H1 (cell line): Measurements from ENCODE around the gene AGAP1. TPM values are rescaled to one million over a fixed set of nuclear protein-coding genes. Genes with fewer than 3 reads are reported as not detected.

Experiments
- ATF2 ChIP-seq: IDR thresholded peaks from 2 replicates; pipeline ENCODE4 v1.6.1; 2012; ENCODE audit warnings: low read length, inconsistent platforms
- BRCA1 ChIP-seq: IDR thresholded peaks from 2 replicates; pipeline ENCODE4 v1.6.1; 2012; ENCODE audit warnings: low read depth, low read length, improper control_type of control experiment
- EZH2 ChIP-seq: fragments of 200-600 bp; sonication (generic); IDR thresholded peaks from 2 replicates; pipeline ENCODE4 v1.7.1; 2012; ENCODE audit warnings: low read depth, mild to moderate bottlenecking, moderate library complexity, low read length, inconsistent platforms; ENCODE audit not compliant: severe bottlenecking
- JUN ChIP-seq: IDR thresholded peaks from 2 replicates; pipeline ENCODE4 v1.6.1; 2011; ENCODE audit warnings: low read depth, mild to moderate bottlenecking, improper control_type of control experiment, low read length
- SIN3A ChIP-seq, 2 experiments: IDR thresholded peaks in 1 of 2; conservative IDR thresholded peaks in 1 of 2; 2 replicates each; pipeline ENCODE4 v1.6.1; 2011 to 2012; ENCODE audit warnings: low read length in 2 of 2, improper control_type of control experiment in 1 of 2, low read depth in 1 of 2, mild to moderate bottlenecking in 1 of 2
- SP4 ChIP-seq: IDR thresholded peaks from 2 replicates; pipeline ENCODE4 v1.6.1; 2012; ENCODE audit warnings: low read length, inconsistent platforms
- TAF7 ChIP-seq: optimal IDR thresholded peaks from 2 replicates; pipeline ENCODE3; 2011; ENCODE audit warnings: low read depth, mild to moderate bottlenecking, inconsistent platforms, low read length, moderate library complexity, borderline replicate concordance
- polyA plus RNA-seq, 7 experiments: library from polyadenylated mRNA; depleted of rRNA in 3 of 7; stranded (reverse) in 5 of 7; unstranded in 2 of 7; fragments of >200 nt in 5 of 7; fragments of 200-250 nt in 2 of 7; gene quantifications; 1 replicate in 5 of 7; 2 replicates in 1 of 7; 4 replicates in 1 of 7; pipeline versions ENCODE4 v1.2.1 to v1.2.3, GENCODE V29; 2011 to 2013; ENCODE audit warnings: missing spikeins in 2 of 7, mixed read lengths in 2 of 7
- total RNA-seq: library from RNA; stranded (reverse); fragmentation: NEBNext Ultra II Directional; extraction: Animal tissue kit (Norgen Biotek cat#: 25700); gene quantifications from 2 replicates; pipeline ENCODE4 v1.2.1, GENCODE V29; 2021

AGAP1 gene
- total and polyA plus RNA-seq, 2 of the 8 experiments (the other 6 are each of a cell fraction or from before 2014, with no cell fraction given): 18.1 to 39.4 TPM

GRCh38 chr2:235988271-235989015, 494.6 kb downstream of the AGAP1 start (continued):
- no peak for TF ChIP-seq SIN3A (conservative IDR thresholded peaks at IDR 0.05 in 1 of 2, IDR thresholded peaks at IDR 0.05 in 1 of 2; ENCODE audit: low read depth in 1 of 2, low read length in 2 of 2)
- TF ChIP-seq ATF2: no peak
- TF ChIP-seq SP4: no peak
- TF ChIP-seq TAF7: no peak
- no peak for TF ChIP-seq BRCA1
- no peak for TF ChIP-seq EZH2
- TF ChIP-seq JUN: no peak
